Ishikawa (cell line): ENCODE measurements around the gene LONRF2.

ENCODE experiments used
- CEBPB ChIP-seq: IDR thresholded peaks from 2 replicates; pipeline ENCODE4 v1.6.1; 2012
- CREB1 ChIP-seq: IDR thresholded peaks from 2 replicates; pipeline ENCODE4 v1.6.1; 2012; ENCODE audit warnings: low read depth
- EGR1 ChIP-seq: IDR thresholded peaks from 2 replicates; pipeline ENCODE4 v1.6.1; 2012
- EP300 ChIP-seq: IDR thresholded peaks from 2 replicates; pipeline ENCODE4 v1.6.1; 2012; ENCODE audit warnings: borderline replicate concordance
- FOXM1 ChIP-seq: IDR thresholded peaks from 2 replicates; pipeline ENCODE4 v1.6.1; 2012; ENCODE audit warnings: low read depth, borderline replicate concordance
- NFIC ChIP-seq: IDR thresholded peaks from 2 replicates; pipeline ENCODE4 v1.6.1; 2012
- RAD21 ChIP-seq: IDR thresholded peaks from 2 replicates; pipeline ENCODE4 v1.6.1; 2012; ENCODE audit warnings: low read depth
- REST ChIP-seq: IDR thresholded peaks from 2 replicates; pipeline ENCODE4 v1.6.1; 2012; ENCODE audit warnings: low read depth, mild to moderate bottlenecking
- TAF1 ChIP-seq: IDR thresholded peaks from 2 replicates; pipeline ENCODE4 v1.6.1; 2012; ENCODE audit warnings: low read depth, mild to moderate bottlenecking
- TCF12 ChIP-seq: IDR thresholded peaks from 2 replicates; pipeline ENCODE4 v1.6.1; 2012; ENCODE audit warnings: low read depth
- TEAD4 ChIP-seq: IDR thresholded peaks from 2 replicates; pipeline ENCODE4 v1.6.1; 2012
- YY1 ChIP-seq: IDR thresholded peaks from 2 replicates; pipeline ENCODE4 v1.6.1; 2012; ENCODE audit warnings: low read depth
- ZBTB7A ChIP-seq: IDR thresholded peaks from 2 replicates; pipeline ENCODE4 v1.6.1; 2012; ENCODE audit warnings: low read depth
- TF ChIP-seq, protein P1 (sequence below): IDR thresholded peaks from 2 replicates; pipeline ENCODE4 v1.6.1; 2012
- TF ChIP-seq, protein P2 (sequence below): IDR thresholded peaks from 2 replicates; pipeline ENCODE4 v1.6.1; 2012

Gene LONRF2

DNA sequence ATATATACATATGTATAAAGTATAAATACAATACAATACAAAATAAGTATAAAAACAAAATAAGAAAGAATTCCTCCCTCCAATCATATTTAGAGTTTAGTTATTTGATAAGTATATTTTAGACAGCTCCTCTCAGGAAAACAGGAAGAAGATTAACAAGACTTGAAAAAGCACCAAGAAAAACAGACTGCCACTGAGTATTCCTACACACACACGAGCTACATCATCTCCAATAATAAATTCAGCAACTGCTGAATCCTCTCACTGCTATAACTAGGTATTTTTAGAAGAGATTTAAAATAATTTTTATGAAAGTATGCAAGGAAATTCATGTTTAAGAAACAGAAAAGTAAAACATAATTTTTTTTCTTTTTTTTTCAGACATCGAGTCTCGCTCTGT lies 13.0 kb downstream of the LONRF2 start:
- no peak for TF ChIP-seq CEBPB
- TF ChIP-seq EP300: no peak
- no peak for TF ChIP-seq REST
- no peak for TF ChIP-seq TCF12
- TF ChIP-seq, protein P1, sequence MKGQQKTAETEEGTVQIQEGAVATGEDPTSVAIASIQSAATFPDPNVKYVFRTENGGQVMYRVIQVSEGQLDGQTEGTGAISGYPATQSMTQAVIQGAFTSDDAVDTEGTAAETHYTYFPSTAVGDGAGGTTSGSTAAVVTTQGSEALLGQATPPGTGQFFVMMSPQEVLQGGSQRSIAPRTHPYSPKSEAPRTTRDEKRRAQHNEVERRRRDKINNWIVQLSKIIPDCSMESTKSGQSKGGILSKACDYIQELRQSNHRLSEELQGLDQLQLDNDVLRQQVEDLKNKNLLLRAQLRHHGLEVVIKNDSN: no peak
- no peak for TF ChIP-seq EGR1
- no peak for TF ChIP-seq YY1
- no peak for TF ChIP-seq RAD21
- TF ChIP-seq ZBTB7A: no peak
- TF ChIP-seq, protein P2, sequence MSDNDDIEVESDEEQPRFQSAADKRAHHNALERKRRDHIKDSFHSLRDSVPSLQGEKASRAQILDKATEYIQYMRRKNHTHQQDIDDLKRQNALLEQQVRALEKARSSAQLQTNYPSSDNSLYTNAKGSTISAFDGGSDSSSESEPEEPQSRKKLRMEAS: no peak

DNA sequence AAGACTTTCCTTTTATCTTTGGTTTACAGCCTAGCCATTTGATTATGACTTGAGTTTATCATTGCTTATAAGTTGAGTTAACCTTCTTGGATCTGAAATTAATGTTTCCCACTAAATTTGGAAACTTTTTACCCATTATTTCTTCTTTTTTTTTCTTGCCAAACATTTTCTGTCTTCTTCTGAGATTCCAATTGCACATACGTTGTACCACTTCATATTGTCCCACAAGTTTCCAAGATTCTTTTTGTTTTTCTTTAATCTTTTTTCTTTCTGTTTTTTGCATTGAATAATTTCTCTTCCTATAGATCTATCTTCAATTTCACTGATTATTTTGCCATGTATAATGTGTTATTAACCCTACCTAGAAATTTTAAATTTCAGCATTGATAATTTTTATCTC lies 18.6 kb downstream of the LONRF2 start:
- no peak for TF ChIP-seq YY1
- TF ChIP-seq TEAD4: no peak
- no peak for TF ChIP-seq FOXM1
- TF ChIP-seq EGR1: no peak
- TF ChIP-seq CREB1: no peak
- TF ChIP-seq NFIC: no peak
- no peak for TF ChIP-seq CEBPB
- TF ChIP-seq, protein P2: no peak
- no peak for TF ChIP-seq RAD21
- no peak for TF ChIP-seq TAF1
- TF ChIP-seq, protein P1: no peak
- TF ChIP-seq ZBTB7A: no peak
- no peak for TF ChIP-seq TCF12
- no peak for TF ChIP-seq REST
- no peak for TF ChIP-seq EP300

- no peak for TF ChIP-seq CEBPB
- TF ChIP-seq FOXM1: no peak
- no peak for TF ChIP-seq ZBTB7A
- TF ChIP-seq, protein P1: no peak
- TF ChIP-seq TCF12: no peak
- no peak for TF ChIP-seq EP300
- no peak for TF ChIP-seq TAF1
- no peak for TF ChIP-seq RAD21
- TF ChIP-seq REST: no peak
- TF ChIP-seq CREB1: no peak
- no peak for TF ChIP-seq TEAD4
- TF ChIP-seq NFIC: no peak
- TF ChIP-seq EGR1: no peak
- no peak for TF ChIP-seq YY1
- TF ChIP-seq, protein P2: no peak
Observed at GRCh38 chr2:100302585-100302892, 19.8 kb downstream of the LONRF2 start.

GRCh38 chr2:100301881-100302584 lies 20.3 kb downstream of the LONRF2 start:
- TF ChIP-seq, protein P1: no peak
- TF ChIP-seq NFIC (no peak), CEBPB (no peak), EP300 (no peak), REST (no peak), ZBTB7A (no peak), TEAD4 (no peak), CREB1 (no peak), YY1 (no peak), RAD21 (no peak), EGR1 (no peak), FOXM1 (no peak), TAF1 (no peak), TCF12 (no peak)
- TF ChIP-seq, protein P2: no peak
